Thyroid gland (tissue), 4 donors: ENCODE measurements around the gene GRB2.

Source experiments
- CTCF ChIP-seq, 6 experiments: fragments of 200-600 bp in 3 of 6; fragments of 450-650 bp in 3 of 6; sonication (generic) in 3 of 6; IDR thresholded peaks; one replicate each; pipeline ENCODE4 v1.5.1; 2016 to 2019; ENCODE audit warnings: antibody characterized with exemption in 6 of 6, mild to moderate bottlenecking in 2 of 6, inconsistent platforms in 1 of 6, moderate library complexity in 1 of 6
- POLR2A ChIP-seq, 2 donors: fragments of 450-650 bp; IDR thresholded peaks; one replicate each; pipeline ENCODE4 v1.6.1; 2017; ENCODE audit warnings: antibody characterized with exemption in 2 of 2, mild to moderate bottlenecking in 2 of 2, moderate library complexity in 1 of 2

- TF ChIP-seq CTCF (IDR thresholded peaks at IDR 0.05) (no peak), POLR2A (IDR thresholded peaks at IDR 0.05) (no peak)
Observed at GRCh38 chr17:75345514-75346167, 59.8 kb downstream of the GRB2 start.
